ENCODE data around the gene KRTAP5-3.

The KRTAP5-3 gene

DNA sequence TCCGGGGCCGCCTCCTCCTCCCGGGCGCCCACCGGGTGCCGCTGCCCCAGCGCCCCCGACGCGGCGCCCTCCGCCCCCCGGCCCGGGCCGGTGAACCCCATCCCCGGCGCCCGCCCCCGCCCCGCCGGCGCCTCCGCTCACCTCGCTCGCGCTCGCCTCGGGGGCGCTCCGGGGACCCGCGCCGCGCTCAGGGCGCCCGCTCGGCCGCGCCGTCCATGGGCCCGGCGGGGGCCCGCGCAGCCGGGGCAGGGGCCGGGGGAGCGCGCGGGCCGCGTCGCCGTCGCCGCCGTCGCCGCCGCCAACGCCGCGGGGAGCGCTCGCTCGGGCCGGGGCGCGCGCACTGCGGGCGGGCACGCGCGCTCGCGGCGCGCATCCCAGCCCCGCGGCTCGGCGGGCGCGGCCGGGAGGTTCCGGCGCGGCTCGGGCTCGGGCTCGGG is 36.5 kb downstream of the KRTAP5-3 start:
- TF ChIP-seq ZNF274 (IDR thresholded peaks at IDR 0.05; ENCODE audit: low read depth, low read length) = no peak
- no peak overlapping the region for H3K4me3 ChIP-seq (ENCODE audit: low read length)

- no peak overlapping the region for H3K4me3 ChIP-seq (ENCODE audit: low read length)
- no peak for TF ChIP-seq ZNF274 (IDR thresholded peaks at IDR 0.05; ENCODE audit: low read depth, low read length)
Measured at GRCh38 chr11:1570896-1571759, 37.1 kb downstream of the KRTAP5-3 start.

GRCh38 chr11:1570531-1570895 is 37.8 kb downstream of the KRTAP5-3 start:
- no peak overlapping the region for H3K4me3 ChIP-seq (ENCODE audit: low read length)
- no peak for TF ChIP-seq ZNF274 (IDR thresholded peaks at IDR 0.05; ENCODE audit: low read depth, low read length)

DNA sequence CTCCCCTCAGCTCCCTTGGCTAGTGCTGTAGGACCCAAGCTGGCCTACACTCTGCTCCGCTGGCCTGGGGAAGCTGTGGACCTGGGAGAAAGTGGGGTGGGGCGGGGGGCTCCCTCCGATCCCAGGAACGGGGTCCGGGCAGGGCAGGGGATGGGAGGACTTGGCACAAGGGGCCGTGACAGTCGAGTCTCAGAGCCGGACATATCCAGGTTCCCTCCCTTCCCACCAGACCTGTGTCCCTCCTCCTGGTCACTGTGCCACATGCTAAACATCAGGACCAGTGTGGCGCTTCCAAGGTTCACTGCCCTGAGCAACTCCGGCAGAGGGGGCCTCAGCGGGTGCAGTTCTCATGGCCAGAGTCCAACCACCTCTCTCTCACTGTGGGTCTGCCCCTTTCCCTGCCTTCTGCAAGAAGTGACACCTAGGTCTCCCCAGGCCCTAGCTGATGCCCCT is 38.2 kb downstream of the KRTAP5-3 start:
- no peak overlapping the region for H3K4me3 ChIP-seq (ENCODE audit: low read length)
- no peak for TF ChIP-seq ZNF274 (IDR thresholded peaks at IDR 0.05; ENCODE audit: low read depth, low read length)

GRCh38 chr11:1569251-1569780 is 38.9 kb downstream of the KRTAP5-3 start:
- no peak for TF ChIP-seq ZNF274 (IDR thresholded peaks at IDR 0.05; ENCODE audit: low read depth, low read length)
- H3K4me3 ChIP-seq (ENCODE audit: low read length) = no peak overlapping the region

GRCh38 chr11:1568441-1568911 is 39.8 kb downstream of the KRTAP5-3 start:
- no peak overlapping the region for H3K4me3 ChIP-seq (ENCODE audit: low read length)
- TF ChIP-seq ZNF274 (IDR thresholded peaks at IDR 0.05; ENCODE audit: low read depth, low read length) = no peak

GRCh38 chr11:1567721-1568100 is 40.6 kb downstream of the KRTAP5-3 start:
- H3K4me3 ChIP-seq (ENCODE audit: low read length) = no peak overlapping the region
- TF ChIP-seq ZNF274 (IDR thresholded peaks at IDR 0.05; ENCODE audit: low read depth, low read length) = no peak

GRCh38 chr11:1567052-1567720 is 41.1 kb downstream of the KRTAP5-3 start:
- no peak for TF ChIP-seq ZNF274 (IDR thresholded peaks at IDR 0.05; ENCODE audit: low read depth, low read length)
- no peak overlapping the region for H3K4me3 ChIP-seq (ENCODE audit: low read length)

DNA sequence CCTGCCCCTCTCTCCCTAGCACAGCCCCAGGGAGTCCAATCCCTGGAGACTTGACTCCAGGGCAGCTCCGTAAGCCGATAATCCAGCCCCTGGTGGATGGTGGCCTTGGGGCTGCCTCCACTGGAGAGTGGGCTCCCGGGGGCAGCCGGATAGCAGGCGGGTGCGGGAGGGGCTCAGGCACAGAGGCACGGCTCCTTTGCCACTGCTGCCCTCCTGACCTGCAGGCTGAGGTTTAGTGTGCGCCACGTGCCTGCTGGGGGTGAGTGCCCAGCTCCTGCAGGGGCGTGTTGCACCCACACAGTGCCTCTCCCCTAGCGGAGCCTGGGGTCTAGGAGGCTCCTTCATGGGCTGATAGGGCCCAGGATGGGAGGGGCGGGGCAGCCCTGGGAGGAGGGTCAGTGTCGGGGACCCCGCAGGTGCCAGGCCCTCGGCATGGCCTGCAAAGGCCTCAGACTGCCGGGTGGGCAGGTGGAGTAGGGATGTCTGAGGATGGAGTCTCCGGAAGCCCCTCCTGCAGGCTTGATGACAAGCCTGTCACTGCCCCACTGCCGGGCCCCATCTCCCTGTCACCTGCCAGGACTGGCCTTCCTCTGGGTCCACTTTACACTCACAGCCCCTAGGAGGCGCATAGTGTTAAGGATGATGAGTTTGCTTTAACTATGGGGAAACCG is 41.7 kb downstream of the KRTAP5-3 start:
- no peak for TF ChIP-seq ZNF274 (IDR thresholded peaks at IDR 0.05; ENCODE audit: low read depth, low read length)
- H3K4me3 ChIP-seq (ENCODE audit: low read length) = no peak overlapping the region

DNA sequence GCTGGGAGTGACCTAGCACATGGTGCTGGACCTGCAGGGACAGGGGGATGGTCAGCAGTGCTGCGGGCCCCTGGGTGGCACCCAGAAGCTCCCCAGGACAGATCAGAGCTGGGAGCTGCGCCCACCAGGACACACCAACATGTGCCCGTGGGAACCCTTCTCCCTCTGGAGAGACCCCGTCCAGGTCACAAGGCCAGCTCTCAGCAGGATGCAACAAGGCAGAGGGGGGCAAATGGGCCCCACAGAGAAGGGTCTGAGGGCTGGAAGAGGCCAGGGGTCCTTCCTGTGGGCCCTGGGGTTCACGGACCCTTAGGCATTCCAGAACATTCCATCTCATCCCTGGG is 42.4 kb downstream of the KRTAP5-3 start:
- TF ChIP-seq ZNF274 (IDR thresholded peaks at IDR 0.05; ENCODE audit: low read depth, low read length) = no peak
- no peak overlapping the region for H3K4me3 ChIP-seq (ENCODE audit: low read length)

DNA sequence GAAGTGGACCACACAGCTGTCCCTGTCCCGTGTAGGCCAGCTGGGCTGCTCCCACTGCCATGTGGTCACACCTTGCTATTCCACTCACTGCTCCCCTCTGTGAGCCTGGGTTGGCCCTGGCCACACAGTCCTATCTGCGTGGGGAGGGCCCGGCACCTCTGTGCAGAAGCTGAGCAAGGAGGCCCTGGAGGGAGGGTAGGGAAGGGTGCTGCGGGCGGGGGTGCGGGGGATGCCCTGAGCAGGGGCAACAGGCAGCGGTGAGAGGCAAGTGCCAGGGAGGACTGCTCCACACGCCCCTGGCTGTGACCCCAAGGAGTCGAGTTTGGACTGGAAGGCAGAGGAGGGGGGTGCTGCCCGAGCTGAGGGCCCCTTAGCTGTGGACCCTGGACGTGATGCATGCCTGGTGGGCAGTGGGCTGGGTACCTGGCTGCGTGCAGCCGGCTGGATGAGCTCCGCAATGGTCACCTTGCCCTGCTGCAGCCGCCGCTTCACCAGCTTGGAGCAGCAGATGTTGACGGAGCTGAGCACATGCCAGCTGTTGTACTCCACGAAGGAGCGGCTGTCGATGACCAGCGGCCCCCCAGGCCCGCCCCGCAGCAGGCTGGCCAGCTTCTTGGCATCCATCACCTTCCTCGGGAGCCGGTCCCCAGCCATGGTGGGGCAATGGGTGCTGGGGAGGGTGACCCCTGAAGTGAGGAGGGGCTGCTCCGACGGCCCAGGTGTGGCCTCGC is 42.9 kb downstream of the KRTAP5-3 start:
- TF ChIP-seq ZNF274 (IDR thresholded peaks at IDR 0.05; ENCODE audit: low read depth, low read length) = no peak
- no peak overlapping the region for H3K4me3 ChIP-seq (ENCODE audit: low read length)

DNA sequence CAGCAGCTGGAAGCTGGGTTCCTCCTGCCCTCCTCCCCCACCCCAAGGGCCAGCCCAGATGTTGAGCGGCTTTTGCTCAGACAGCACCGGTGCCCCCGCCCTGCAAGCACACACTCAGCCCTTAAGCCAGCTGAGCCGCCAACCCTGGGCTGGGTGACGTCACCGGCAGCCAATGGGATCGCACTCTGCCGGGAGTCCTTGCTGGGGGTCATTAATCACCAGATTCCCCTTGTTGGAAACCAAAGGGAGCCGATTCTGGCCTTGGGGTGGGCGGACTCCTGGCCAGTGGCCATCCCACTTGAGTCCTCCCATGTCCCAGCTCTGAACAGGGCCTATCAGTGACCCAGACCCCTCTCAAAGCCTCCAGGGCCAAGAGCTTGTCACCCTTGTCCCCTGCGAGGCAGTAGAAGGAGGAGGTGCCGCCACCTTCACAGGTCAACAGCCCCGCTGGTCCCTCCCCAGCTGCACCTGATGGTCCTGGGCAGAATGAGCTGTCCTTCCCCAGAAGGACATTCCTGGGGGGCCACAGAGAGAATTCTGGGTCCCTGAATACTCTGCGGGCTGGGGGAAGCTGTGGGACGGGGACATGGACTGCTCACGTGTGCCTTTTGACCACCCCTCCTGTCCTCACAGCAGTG is 43.6 kb downstream of the KRTAP5-3 start:
- TF ChIP-seq ZNF274 (IDR thresholded peaks at IDR 0.05; ENCODE audit: low read depth, low read length) = no peak
- H3K4me3 ChIP-seq (ENCODE audit: low read length) = no peak overlapping the region
